HepG2 (cell line): ENCODE results near the gene ACSL1. TPM values are rescaled to one million over a fixed set of nuclear protein-coding genes. Genes with fewer than 3 reads are reported as not detected.

Source experiments
- ATAC-seq: fragments of 200-7000 bp; cut with Tn5 transposase; 3 replicates; pipeline ENCODE4 v1.9.1; 2020; ENCODE audit warnings: mild to moderate bottlenecking, moderate library complexity
- BruUV-seq: library from RNA; stranded (reverse); fragments of 400-500 nt; replicated peaks from 2 replicates; lab custom pipeline; 2021; lab: Mats Ljungman, UMichigan
- CTCF ChIA-PET: fragments of 300-600 bp; formaldehyde crosslinking; extraction: SDS; loops from one replicate; lab custom pipeline; 2021; ENCODE audit warnings: low total read pairs, inconsistent platforms, low intra/inter-chr PET ratio; lab: Yijun Ruan, JAX
- POLR2A ChIA-PET: fragments of 350-600 bp; sonication (Branson Sonifier 250); formaldehyde crosslinking; loops from one replicate; lab custom pipeline; 2020; ENCODE audit warnings: antibody characterized with exemption, inconsistent platforms; lab: Yijun Ruan, JAX
- DNase-seq: peaks from one replicate; pipeline ENCODE4 v3.0.0-alpha.2; 2015; ENCODE audit warnings: low spot score
- FAIRE-seq: peaks from 3 replicates; lab custom pipeline; 2011; peaks lifted over from hg19 to GRCh38; lab: Jason Lieb, UNC
- H2AFZ ChIP-seq: one replicate; pipeline ENCODE4 v1.6.1; 2011; ENCODE audit warnings: low read length, inconsistent platforms
- H3K27ac ChIP-seq: fragments of 300-600 bp; 3 replicates; pipeline ENCODE4 v1.8.0; 2011; ENCODE audit warnings: mixed run types, mild to moderate bottlenecking, mixed read lengths, low read length, inconsistent platforms; ENCODE audit not compliant: insufficient read depth; ENCODE audit errors: extremely low read length
- H3K27me3 ChIP-seq, 2 experiments: fragments of 200-600 bp in 1 of 2; 2 replicates in 1 of 2; 3 replicates in 1 of 2; pipeline versions ENCODE4 v1.6.0 to v1.8.0; 2011; ENCODE audit warnings: low read length in 2 of 2, mild to moderate bottlenecking in 2 of 2, moderate library complexity in 2 of 2, inconsistent platforms in 1 of 2; ENCODE audit not compliant: insufficient read depth in 2 of 2, control insufficient read depth in 1 of 2
- H3K36me3 ChIP-seq, 2 experiments: fragments of 200-600 bp in 1 of 2; replicated peaks in 1 of 2; 2 replicates in 1 of 2; 3 replicates in 1 of 2; pipeline versions ENCODE4 v1.5.1 to v1.8.0; 2011; ENCODE audit warnings: low read length in 2 of 2, inconsistent platforms in 1 of 2; ENCODE audit not compliant: insufficient read depth in 2 of 2, control insufficient read depth in 1 of 2
- H3K4me1 ChIP-seq: 2 replicates; pipeline ENCODE4 v1.5.1; 2012; ENCODE audit warnings: low read length, inconsistent platforms; ENCODE audit not compliant: insufficient read depth
- H3K4me2 ChIP-seq: 2 replicates; pipeline ENCODE4 v1.6.0; 2011; ENCODE audit warnings: low read depth, low read length, inconsistent platforms
- H3K4me3 ChIP-seq, 3 experiments: fragments of 200-600 bp in 1 of 3; sonication (generic), shearing (Covaris generic) in 1 of 3; replicated peaks in 1 of 3; 2 replicates each; pipeline ENCODE4 v1.5.1; 2011 to 2016; ENCODE audit warnings: low read length in 3 of 3, inconsistent platforms in 2 of 3, low read depth in 2 of 3, mild to moderate bottlenecking in 2 of 3, control low read depth in 1 of 3, mixed read lengths in 1 of 3; ENCODE audit not compliant: insufficient read depth in 1 of 3
- H3K79me2 ChIP-seq: one replicate; pipeline ENCODE4 v1.6.1; 2011; ENCODE audit warnings: low read length, inconsistent platforms; ENCODE audit not compliant: insufficient read depth
- H3K9ac ChIP-seq: 2 replicates; pipeline ENCODE4 v1.6.0; 2011; ENCODE audit warnings: mild to moderate bottlenecking, low read depth, low read length, inconsistent platforms; ENCODE audit not compliant: insufficient read depth
- H3K9me3 ChIP-seq: 2 replicates; pipeline ENCODE4 v1.5.1; 2012; ENCODE audit warnings: mild to moderate bottlenecking, low read length
- H4K20me1 ChIP-seq: 2 replicates; pipeline ENCODE4 v1.6.0; 2011; ENCODE audit warnings: inconsistent platforms, mild to moderate bottlenecking, low read length, moderate library complexity; ENCODE audit not compliant: insufficient read depth
- ARID5B ChIP-seq: IDR thresholded peaks from 2 replicates; pipeline ENCODE4 v1.4.0; 2020; ENCODE audit warnings: mild to moderate bottlenecking, missing genetic modification reagents
- CBX2 ChIP-seq, 2 experiments: fragments of 200-600 bp in 1 of 2; sonication (generic); formaldehyde crosslinking in 1 of 2; IDR thresholded peaks; 2 replicates each; pipeline versions ENCODE4 v1.7.0 to v1.8.1; 2018 to 2022; ENCODE audit warnings: low read depth in 2 of 2, low read length in 1 of 2, mild to moderate bottlenecking in 1 of 2, missing genetic modification reagents in 1 of 2
- PCBP2 ChIP-seq: fragments of 200-400 bp; formaldehyde crosslinking; optimal IDR thresholded peaks from 2 replicates; pipeline ENCODE3; 2018; ENCODE audit warnings: low read length, low read depth; ENCODE audit not compliant: poor library complexity, severe bottlenecking
- POLR2G ChIP-seq: fragments of 200-400 bp; formaldehyde crosslinking; IDR thresholded peaks from 2 replicates; pipeline ENCODE4 v1.6.1; 2018; ENCODE audit warnings: mild to moderate bottlenecking, low read depth, low read length, moderate library complexity
- SP1 ChIP-seq, 2 experiments: fragments of 450-650 bp in 1 of 2; sonication (generic) in 1 of 2; formaldehyde crosslinking in 1 of 2; IDR thresholded peaks; 2 replicates each; pipeline versions ENCODE4 v1.4.0 to v1.6.1; 2016 to 2020; ENCODE audit warnings: missing genetic modification reagents in 1 of 2
- SP5 ChIP-seq: IDR thresholded peaks from 2 replicates; pipeline ENCODE4 v1.6.1; 2016; ENCODE audit warnings: low read depth, borderline replicate concordance
- TAF1 ChIP-seq: sonication (generic); formaldehyde crosslinking; IDR thresholded peaks from 2 replicates; pipeline ENCODE4 v1.4.0; 2020; ENCODE audit warnings: missing genetic modification reagents
- THAP9 ChIP-seq: sonication (generic); formaldehyde crosslinking; IDR thresholded peaks from 2 replicates; pipeline ENCODE4; 2020; ENCODE audit warnings: missing genetic modification reagents, mild to moderate bottlenecking, borderline replicate concordance
- ZC3H4 ChIP-seq: sonication (generic); formaldehyde crosslinking; IDR thresholded peaks from 2 replicates; pipeline ENCODE4 v1.4.0; 2020; ENCODE audit warnings: missing genetic modification reagents, borderline replicate concordance
- ZKSCAN1 ChIP-seq: fragments of 150-350 bp; IDR thresholded peaks from 2 replicates; pipeline ENCODE4 v1.6.1; 2014; ENCODE audit warnings: low read length
- ZNF121 ChIP-seq: sonication (generic); formaldehyde crosslinking; IDR thresholded peaks from 2 replicates; pipeline ENCODE4 v1.5.0; 2020; ENCODE audit warnings: mild to moderate bottlenecking, missing genetic modification reagents
- ZNF143 ChIP-seq: sonication (generic); formaldehyde crosslinking; IDR thresholded peaks from 2 replicates; pipeline ENCODE4 v1.4.0; 2020; ENCODE audit warnings: missing genetic modification reagents
- ZNF207 ChIP-seq: fragments of 450-650 bp; IDR thresholded peaks from 2 replicates; pipeline ENCODE4 v1.6.1; 2016; ENCODE audit warnings: antibody characterized with exemption, borderline replicate concordance
- ZNF292 ChIP-seq: sonication (generic); formaldehyde crosslinking; IDR thresholded peaks from 2 replicates; pipeline ENCODE4 v1.8.1; 2022; ENCODE audit warnings: mild to moderate bottlenecking, low read depth, missing genetic modification reagents, borderline replicate concordance
- ZNF770 ChIP-seq: sonication (generic); formaldehyde crosslinking; IDR thresholded peaks from 2 replicates; pipeline ENCODE4 v1.5.0; 2020; ENCODE audit warnings: mild to moderate bottlenecking, missing genetic modification reagents
- ZSCAN30 ChIP-seq: sonication (generic); formaldehyde crosslinking; IDR thresholded peaks from 2 replicates; pipeline ENCODE4 v1.5.0; 2020; ENCODE audit warnings: mild to moderate bottlenecking, missing genetic modification reagents
- WGBS: methylation state at CpG from one replicate; pipeline ENCODE4 v1.1.6; 2017; ENCODE audit warnings: low lambda C conversion rate; 5-methylcytosine and 5-hydroxymethylcytosine counted together
- in situ Hi-C: cut with HindIII; loops from 2 replicates; pipeline ENCODE4 v1.10.0; 2017; ENCODE audit warnings: low pct_unique_long_range_greater_than_20kb; ENCODE audit not compliant: extremely low pct_ligation_motif_present
- intact Hi-C: fragments of 100-400 bp; cut with micrococcal nuclease; formaldehyde crosslinking; loops from one replicate; pipeline ENCODE4 v1.10.0; 2022; ENCODE audit not compliant: unreplicated experiment
- polyA plus RNA-seq, 8 experiments: library from polyadenylated mRNA; depleted of rRNA in 3 of 8; stranded (reverse) in 7 of 8; unstranded in 1 of 8; fragments of >200 nt; fragmentation: Illumina TruSeq in 4 of 8; extraction: Trizol in 4 of 8; gene quantifications; 2 replicates each; pipeline versions ENCODE4 v1.2.1 to v1.2.3, GENCODE V29; 2011 to 2016; ENCODE audit warnings: low read depth in 4 of 8, missing spikeins in 1 of 8, mixed read lengths in 1 of 8; ENCODE audit not compliant: insufficient read depth in 1 of 8
- total RNA-seq, 5 experiments: library from RNA; depleted of rRNA; stranded (reverse); fragments of >200 nt; fragmentation: Illumina TruSeq; extraction: Trizol; gene quantifications; 2 replicates each; pipeline ENCODE4 v1.2.3, GENCODE V29; 2016; ENCODE audit warnings: low read depth in 1 of 5

ACSL1 gene
- total and polyA plus RNA-seq, 2 of the 13 experiments (the other 11 are each of a cell fraction or from before 2014, with no cell fraction given): 10.0 to 29.8 TPM

GRCh38 chr4:184762100-184762499 lies 63.7 kb downstream of the ACSL1 start:
- Histone ChIP-seq H3K27me3 (no peaks in the 10 kb centered on the region), H3K4me1 (no peaks in the 10 kb centered on the region), H3K9ac (no peak overlapping the region), H3K4me2 (no peak overlapping the region), H3K4me3 (no peak overlapping the region), H3K36me3 (peaks cover 7 to 30% of the 10 kb centered on the region in 2 experiments; a peak in 4 of 5 replicates), H3K27ac (no peak overlapping the region), H3K79me2 (no peaks in the 10 kb centered on the region), H4K20me1 (no peaks in the 10 kb centered on the region), H2AFZ (no peak overlapping the region), H3K9me3 (no peaks in the 10 kb centered on the region)
- FAIRE-seq (no peak), DNase-seq (no peak), ATAC-seq (no peak)
- intact Hi-C loops: no loop called here
- in situ Hi-C loops: no loop called here
- POLR2A ChIA-PET: no interaction called here
- BruUV-seq: no TSS peak
- CTCF ChIA-PET: no interaction called here
- WGBS: 98% methylated on average over 5 of the region's 5 CpGs
- no peak for TF ChIP-seq CBX2 (IDR thresholded peaks at IDR 0.05; ENCODE audit: low read depth, low read length)
- no peak for TF ChIP-seq CBX2 (CRISPR knock-in tag; IDR thresholded peaks at IDR 0.05; ENCODE audit: low read depth)
- no peak for TF ChIP-seq ZNF143 (CRISPR knock-in tag)
- TF ChIP-seq ZC3H4 (CRISPR knock-in tag): no peak
- TF ChIP-seq TAF1: no peak
- no peak for TF ChIP-seq ZNF770 (CRISPR knock-in tag)
- no peak for TF ChIP-seq POLR2G
- no peak for TF ChIP-seq ZSCAN30 (CRISPR knock-in tag)
- TF ChIP-seq ZNF207: no peak
- TF ChIP-seq ARID5B (CRISPR knock-in tag): no peak
- TF ChIP-seq SP5 (CRISPR knock-in tag): no peak
- TF ChIP-seq ZNF121 (CRISPR knock-in tag): no peak
- no peak for TF ChIP-seq PCBP2
- no peak for TF ChIP-seq ZNF292 (CRISPR knock-in tag)
- TF ChIP-seq ZKSCAN1: no peak
- TF ChIP-seq THAP9 (CRISPR knock-in tag): no peak
- no peak for TF ChIP-seq SP1 (IDR thresholded peaks at IDR 0.05)
- TF ChIP-seq SP1 (CRISPR knock-in tag; IDR thresholded peaks at IDR 0.05): no peak
